HG02623 (cell line): ENCODE measurements around the gene LCP2.

ENCODE experiments used
- ATAC-seq: cut with Tn5 transposase; IDR thresholded peaks from one replicate; pipeline ENCODE4 v1.9.1; 2021; ENCODE audit warnings: moderate library complexity; ENCODE audit not compliant: unreplicated experiment

The LCP2 gene

DNA sequence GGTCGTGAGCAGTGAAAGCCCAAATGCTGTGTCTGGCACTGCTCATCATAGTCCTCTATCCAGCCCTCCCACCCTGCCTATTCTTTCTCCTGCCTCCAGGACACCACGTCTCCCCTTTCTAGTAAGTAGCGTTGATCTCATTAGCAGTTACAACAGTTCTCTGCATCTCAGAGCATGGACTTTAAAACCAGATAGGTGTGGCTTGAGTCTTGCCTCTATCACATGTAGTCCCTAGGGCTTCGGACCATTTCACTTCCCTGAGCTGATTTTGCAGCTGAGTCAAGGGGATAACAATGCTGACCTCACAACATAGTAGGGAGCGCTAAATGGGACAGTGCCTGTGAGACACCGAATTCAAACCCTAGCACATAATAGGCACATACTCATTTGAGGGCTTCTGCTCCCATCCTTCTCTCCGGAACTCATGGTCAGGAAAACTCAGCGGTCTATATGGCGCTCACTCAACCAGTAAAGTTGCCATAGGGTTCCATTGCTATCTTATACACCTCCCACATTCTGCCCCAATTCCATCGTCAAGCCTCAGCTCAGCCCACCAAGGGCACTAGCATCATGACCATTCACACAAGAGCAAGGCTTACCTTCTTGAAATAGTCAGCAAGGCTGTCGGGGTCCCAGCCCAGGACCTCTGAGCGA is 515 bp downstream of the LCP2 start:
- peak; percentile 39 for ATAC-seq

DNA sequence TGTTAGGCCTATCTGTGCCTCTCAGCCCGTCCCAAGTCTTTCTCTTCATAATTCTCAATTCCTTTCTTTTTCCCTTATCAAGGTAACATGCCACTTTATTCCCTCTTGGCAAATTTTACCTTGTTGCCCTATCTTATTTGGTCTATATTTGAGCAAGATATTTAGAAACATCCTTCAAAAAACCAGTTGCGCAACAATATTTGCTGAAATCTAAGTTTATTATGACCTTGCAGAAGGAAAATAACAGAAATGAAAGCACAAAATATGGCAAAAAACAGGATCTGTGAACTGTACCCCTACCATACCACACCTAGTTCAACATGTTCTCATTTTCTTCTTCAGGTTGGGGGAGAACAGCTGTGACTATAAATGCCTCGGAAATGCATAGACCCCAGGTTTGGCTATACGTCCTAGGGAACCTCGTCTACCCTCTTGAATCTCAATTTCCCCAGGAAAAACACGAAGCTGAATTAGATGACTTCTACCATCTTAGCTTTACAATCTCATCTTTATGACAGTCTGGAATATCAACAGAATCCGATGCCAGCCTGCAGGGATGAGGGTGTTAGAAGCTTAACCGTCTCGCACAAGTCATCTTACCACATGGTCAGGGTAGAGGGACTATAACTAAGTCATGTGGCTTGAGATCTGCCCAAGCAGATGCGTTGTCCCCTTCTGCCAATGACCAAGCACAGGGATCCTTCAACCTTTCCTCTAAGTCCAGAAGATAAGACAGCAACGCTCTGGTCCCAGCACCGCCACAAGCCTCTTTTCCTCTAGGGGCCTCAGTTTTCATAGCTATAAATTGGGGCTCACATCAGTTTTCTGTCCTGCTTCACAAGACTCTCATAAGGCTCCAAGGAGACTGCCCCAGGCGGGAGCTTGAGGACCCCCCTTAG is 1.3 kb downstream of the LCP2 start:
- no peak for ATAC-seq

DNA sequence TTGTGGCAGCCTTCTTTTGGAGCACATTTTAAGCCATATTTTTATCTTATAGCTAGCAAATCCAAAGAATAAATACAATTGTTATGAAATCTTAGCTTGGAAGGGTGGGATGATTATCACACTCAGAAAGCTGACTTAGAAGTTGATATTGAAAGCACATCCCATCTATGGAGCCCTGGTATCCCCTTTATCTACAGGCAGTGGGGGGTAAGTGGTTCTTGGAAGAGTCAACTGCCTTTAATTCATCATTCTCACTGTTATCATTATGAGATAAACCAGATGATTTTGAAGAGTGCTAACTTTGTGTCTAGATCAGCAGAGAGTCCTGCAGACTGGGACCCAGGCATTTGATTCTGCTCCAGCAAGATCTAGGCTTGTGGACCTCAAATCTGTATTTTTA is 3.0 kb downstream of the LCP2 start:
- no peak for ATAC-seq

DNA sequence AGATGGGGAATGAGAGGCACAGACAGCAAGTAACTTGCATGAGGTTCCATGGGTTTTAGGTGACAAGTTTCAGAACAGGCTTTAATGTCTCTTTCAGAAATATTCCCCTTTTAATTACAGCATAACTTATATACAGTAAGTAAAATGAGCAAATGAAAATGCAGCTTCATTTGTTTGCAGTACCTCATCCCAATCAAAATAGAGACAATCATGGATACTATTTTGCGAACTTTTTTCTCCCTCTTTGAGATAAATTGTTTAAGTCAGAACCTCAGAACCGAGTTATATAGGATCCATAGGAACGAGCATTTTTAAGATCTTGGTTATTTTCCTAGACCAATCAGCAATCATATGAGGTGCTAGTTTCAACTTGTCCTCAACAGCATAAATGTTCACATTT is 3.5 kb downstream of the LCP2 start:
- no peak for ATAC-seq

DNA sequence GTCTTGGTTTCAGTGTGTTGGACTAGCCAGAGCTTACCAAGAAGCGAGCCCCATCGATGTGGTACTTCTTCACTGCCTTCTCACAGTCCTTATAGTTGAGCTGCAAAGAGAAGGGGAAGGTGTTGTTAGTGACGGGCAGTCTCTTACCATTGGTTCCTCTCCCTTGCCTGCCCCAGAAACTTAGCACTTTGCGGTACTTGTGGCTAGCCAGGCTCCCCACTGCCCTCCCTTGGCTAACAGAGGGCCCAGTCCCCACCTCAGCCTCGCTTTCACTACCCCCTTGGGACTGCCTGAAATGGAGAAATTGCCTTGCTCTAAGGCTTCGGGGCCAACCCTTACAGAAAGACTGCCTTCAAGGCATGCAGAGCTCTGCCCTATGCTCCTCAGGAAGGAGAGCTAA is 4.3 kb downstream of the LCP2 start:
- ATAC-seq = peak; percentile 86

DNA sequence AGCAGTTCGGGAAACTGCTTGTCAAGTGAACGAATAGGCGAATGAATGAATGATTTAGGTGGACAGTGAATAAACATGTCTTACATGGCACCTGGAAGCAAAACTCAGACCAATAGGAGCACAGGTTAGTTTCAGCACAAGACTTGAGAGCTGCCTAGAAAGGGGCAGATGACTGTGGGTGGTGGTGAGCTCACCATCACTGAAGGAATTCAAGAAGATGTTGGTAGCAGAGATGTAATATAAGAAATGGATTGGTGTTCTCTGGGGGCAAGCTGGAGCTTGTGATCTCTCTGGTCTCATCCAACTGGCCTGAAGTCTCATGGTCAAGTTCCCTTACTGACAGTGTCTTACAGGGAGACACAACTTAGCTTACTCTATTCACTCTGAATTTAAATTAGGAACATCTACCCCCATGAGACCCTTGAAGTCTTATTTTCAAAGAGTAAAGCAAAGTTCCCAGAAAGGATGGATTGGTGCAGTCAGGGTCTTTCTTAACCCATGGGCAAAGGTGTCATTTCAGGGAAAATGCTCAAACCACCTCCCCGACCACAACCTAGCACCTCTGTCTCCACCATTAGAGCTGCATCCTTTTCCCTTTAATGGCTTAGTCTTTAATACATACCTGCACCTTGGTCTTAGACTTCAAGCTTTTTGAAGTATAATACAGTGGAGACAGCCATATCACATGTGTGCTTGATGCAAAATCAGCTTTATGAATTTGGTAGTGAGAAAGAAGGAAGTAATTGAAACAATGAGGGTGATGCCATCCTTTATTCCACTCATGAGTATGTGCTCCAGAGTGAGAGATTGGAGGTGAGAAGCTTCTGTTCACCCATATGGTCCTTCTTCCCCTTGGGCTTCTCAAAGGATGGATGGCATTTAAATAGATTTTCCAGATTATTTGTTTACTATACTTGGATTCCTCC is 5.1 kb downstream of the LCP2 start:
- no peak for ATAC-seq

DNA sequence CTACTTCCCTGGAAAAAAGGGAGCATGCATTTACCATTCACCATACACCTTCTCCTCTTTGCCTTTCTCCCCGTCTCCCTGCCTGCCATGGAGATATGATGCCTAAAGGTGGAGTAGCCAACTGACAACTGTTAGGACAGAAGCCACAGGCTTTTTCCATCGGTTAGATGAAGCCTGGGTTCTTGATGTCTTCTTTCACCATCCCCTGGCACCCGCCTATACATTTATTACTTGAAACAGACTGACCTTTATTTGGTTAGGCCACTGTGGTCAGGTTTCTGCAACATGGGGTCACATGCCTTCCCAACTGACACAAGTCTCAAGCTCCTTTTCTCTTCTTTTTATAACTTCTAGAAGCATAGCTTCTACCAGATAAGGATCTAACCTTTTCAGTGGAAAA is 7.1 kb downstream of the LCP2 start:
- ATAC-seq = no peak

DNA sequence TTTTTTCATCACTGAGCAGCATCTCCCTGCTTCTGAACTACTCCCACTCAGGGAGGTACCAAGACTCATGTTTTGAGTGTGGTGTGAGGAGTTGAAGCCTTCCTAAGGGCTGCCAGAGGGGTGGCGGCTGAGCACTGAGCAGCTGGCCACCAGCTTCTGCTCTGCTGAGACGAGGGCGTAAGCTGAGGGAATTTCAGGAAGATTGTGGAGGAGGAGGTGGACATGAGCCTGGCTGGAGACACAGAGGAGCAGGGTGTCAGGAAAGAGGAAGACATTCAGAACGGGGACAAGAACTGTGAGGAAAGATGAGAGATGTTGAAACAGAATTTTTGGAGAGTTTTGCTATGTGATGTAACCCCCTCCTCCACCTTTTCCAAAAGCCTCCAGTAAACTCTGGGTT is 7.8 kb downstream of the LCP2 start:
- no peak for ATAC-seq

DNA sequence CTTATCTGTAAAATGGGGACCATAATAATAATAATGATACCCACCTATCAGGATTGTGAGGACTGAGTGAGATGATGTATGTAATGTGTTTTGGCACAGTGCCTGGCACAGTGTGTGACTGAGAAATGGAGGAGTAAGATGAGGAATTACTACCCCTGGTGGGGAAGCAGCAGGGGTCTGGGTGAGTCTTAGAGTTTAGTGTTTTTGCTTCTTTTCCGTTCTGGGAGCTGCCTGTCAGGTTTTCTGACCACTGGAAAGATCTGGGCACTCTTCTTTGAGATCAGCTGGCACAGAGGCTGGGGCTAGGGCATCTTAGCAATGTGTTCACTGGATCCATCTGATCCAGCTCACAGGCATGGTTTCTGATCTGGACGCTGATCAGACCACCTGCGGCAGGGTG is 8.5 kb downstream of the LCP2 start:
- no peak for ATAC-seq

DNA sequence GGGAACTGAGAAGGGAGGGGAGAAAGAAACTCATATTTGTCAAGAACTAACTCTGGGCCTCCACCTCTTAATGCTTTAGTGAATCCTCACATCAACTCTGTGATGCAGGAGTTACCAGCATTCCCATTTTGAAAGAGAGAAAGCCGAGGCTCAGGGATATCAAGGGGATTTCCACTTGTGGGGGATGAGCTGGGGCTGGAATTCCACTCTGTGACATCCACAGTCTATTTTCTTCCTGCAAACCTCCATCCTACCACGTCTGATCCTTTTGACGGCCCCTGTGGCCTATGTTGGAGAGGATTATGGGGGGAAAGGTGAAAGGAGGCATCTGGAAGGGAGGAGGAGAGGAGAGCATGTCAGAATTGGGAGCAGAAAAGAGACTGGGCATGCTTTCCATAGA is 9.0 kb downstream of the LCP2 start:
- ATAC-seq = no peak

DNA sequence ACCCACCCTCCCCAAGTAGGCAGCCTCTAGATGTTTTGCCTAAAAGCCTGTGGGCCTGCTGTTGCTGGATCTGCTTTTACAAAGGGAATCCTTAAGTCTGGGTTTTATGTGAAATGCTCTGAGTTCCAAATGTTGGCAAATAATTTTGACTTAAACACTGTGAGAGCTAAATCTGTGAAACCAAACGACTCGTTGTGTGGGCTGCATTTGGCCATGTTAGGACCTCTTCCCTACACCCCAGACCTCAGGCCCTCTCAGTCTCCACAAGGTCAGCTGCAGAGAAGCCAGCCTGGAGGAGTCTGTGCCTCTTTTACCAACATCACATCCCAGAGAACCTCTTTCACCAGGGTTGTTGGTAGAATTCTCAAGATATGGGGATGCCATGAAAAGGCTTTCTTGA is 9.4 kb downstream of the LCP2 start:
- no peak for ATAC-seq

DNA sequence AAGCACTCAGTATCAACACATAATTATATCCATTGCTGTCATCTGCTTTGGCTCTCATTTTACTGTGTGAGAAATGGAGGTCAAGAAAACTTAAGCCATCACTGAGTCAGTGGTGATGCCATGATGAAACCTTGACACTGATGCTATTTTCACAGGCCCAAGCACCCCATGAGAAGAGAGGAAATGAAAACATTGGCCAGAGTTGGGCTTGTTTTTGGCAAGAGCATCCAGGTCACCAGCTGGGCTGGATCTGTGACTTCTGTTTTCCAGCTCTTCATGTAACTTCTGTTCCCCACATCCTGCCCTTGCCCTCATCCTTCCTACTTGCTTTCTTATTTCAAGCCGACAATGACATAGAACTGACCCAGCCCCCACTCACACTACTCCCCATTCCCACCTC is 10.0 kb downstream of the LCP2 start:
- ATAC-seq = no peak

DNA sequence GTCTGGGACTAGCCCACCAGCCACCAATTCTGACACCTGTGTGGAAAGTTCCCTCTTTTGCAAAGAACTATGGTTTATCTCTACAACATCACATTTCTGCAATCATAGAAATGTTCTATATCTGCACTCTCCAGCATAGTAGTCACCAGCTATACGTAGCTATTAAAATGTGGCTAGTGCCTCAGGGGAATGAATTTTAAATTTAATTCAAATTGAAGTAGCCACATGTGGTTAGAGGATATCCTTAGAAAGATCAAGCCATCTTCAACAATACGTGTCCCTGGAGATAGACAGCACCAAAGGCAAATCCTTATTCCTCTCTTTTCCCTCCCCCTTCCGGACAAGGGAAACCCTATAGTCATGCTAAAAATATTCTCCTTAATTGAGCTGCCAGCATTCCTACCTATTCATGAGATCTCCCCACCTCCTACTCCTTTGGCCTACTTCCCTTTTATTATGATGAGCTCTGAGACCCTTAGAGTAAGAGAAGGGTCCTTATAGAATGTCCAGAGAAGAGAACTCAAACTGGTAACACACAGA is 11.1 kb downstream of the LCP2 start:
- no peak for ATAC-seq

DNA sequence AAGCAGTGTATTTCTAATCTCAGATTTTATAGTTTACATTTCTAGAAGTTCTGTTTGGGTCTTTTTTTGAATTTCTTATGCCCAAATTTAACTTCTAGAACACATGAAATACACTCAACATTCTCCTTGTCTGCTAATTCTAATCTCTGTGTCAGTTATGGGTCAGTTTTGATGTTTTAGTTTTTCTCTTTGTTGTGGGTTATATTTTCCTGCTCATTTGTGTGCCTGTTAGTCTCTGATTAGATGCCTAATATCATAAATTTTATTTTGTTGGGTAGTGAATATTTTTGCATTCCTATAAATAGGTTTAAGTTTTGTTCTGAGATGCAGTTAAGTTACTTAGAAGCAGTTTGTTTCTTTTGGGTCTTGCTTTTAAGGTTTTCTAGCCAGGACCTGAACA is 12.4 kb downstream of the LCP2 start:
- ATAC-seq = no peak

DNA sequence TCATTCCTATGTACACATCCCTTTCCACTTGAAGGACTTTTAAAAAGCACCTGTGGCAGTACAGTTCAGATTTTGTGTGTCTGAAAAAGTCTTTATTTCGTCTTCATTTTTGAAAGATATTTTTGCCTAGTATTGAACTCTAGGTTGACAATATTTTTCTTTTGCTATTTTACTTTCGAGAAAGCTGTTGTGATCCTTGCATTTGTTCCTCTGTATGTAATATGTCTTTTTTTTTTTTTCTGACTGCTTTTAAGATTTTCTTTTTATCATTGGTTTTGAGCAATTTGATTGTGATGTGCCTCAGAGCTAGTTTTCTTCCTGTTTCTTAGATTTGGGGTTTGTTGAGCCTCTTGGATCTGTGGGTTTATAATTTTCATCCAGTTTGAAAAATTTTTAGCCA is 13.3 kb downstream of the LCP2 start:
- no peak for ATAC-seq

DNA sequence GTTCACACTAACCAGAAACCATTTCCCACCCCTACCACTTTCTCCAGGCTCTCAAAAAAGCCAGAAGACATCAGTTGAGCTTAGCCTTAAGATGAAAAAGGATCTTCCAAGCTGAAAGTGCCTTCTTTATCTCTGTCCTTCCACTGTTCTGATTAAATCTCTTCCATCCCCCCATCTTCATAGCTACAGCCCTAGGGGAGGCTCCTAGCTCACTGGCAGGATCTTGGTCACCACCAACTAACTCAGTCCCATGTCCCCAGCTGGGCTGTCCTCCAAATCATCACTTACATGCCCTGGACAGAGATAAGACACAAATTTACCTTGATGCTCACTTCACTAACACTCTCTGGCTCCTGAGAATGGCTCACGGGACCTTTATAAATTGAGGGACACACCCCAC is 14.3 kb downstream of the LCP2 start:
- ATAC-seq = no peak

DNA sequence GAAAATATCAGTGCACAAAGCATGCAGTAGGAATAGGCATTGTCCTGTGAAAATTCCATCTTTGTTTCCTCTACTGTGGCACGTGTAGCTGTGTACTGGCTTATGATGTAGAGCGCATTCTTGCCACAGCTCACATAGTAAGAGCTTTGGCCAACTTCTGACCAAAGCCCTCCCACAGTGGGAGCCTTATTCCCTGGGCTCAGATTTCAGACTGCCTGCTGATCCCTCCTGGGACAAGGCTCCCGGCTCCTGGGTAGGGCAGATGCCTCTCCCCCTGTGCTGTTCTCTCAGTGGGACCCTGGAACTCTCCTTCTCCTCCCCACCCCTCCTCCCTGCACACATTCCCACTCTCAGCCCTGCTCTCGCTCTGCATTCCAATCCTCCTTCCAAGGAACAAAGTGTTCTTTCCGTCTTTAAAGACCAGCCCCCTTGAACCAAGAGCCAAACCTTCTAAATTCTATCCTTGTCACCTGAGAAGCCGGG is 17.5 kb downstream of the LCP2 start:
- ATAC-seq = no peak

DNA sequence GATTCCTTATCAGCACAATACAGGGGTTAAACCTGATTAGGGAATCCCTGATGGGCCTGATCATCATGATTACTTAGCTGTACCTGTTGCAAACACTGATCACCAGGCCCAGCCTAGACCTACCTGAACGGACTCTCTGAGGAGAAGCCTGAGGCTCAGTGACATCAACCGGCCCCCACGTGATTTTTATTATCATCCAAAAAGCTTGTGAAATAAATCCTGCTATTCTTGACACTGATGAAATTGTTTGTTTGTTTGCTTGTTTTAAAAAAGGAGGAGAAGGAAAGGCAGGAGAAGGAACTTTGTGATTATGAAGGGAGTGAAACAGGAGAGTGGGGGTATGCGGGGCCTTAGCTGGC is 18.1 kb downstream of the LCP2 start:
- ATAC-seq = no peak

DNA sequence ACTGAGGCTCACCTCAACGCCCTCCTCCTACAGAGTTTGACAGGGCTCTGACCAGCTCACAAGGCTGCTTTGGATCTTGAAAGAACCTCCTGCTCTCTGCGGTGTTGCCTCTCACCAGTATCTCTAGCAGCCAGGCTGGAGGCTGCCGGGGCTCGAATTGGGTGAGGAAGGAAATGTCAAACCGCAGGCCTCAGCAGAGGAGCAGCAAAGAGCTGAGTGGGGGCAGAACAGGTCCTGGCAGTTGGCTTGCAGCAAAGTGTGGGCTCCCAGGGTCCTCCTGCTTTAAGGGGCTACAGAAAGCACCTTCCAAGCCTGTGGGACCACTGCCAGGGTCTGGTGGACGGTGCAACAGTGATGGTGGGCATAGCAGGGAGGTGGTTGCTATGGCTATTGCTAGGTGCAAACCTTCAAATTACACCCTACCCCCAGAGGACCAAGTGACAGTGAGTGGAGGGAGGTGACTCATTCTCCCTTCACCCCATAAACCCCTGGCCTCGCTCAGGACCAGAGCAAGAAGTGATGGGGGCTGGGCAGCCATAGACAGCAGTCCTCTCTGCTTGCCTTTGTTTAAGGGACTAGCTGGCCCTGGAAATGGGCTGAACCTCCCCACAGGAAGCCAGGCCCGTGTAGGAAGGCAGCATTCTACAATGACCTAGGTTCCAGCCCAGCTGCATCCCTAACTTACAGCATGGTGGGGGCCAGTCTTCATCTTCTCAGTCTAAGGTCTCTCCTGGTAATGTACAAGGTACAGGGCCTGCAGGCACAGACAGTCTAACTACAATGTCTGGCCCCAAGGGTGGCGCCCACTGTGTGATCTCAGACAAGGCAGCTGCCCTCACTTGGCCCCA is 18.7 kb downstream of the LCP2 start:
- peak; percentile 90 for ATAC-seq

DNA sequence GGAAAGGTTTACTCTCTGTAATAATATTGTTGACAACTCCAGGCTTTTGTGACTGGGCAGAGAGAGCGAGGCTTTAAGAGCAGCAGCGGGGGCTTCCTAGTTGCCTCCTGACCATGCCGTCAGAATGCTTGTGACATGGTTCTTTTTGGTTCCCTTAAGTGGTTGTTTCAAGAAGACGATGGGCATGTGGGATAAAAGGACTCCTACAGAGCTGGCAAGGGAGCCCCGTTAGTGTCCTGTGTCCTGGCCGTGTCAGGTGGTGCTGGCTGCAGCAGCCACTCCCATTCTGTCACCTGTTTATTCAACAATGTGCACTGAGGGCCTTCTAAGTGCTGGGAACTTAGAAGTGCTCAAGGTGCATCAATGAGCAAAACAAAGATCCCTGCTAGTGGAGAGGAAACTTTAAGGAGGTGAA is 19.7 kb downstream of the LCP2 start:
- no peak for ATAC-seq
